HepG2 (cell line): ENCODE data around the gene PDCD2. TPM values are rescaled to one million over a fixed set of nuclear protein-coding genes. Genes with fewer than 3 reads are reported as not detected.
A peak's percentile ranks its signal among the peaks of the same experiment; 100 is the strongest.

Source experiments
- ATF5 ChIP-seq: sonication (generic); formaldehyde crosslinking; IDR thresholded peaks from 2 replicates; pipeline ENCODE4 v1.4.0; 2020; ENCODE audit warnings: mild to moderate bottlenecking, low read depth, missing genetic modification reagents
- CBFB ChIP-seq: sonication (generic); formaldehyde crosslinking; IDR thresholded peaks from 2 replicates; pipeline ENCODE4 v1.4.0; 2020; ENCODE audit warnings: missing genetic modification reagents
- CEBPZ ChIP-seq: IDR thresholded peaks from 2 replicates; pipeline ENCODE4 v1.6.1; 2012; ENCODE audit warnings: low read length, improper control_type of control experiment
- EP300 ChIP-seq, 3 experiments: sonication (generic) in 1 of 3; formaldehyde crosslinking in 1 of 3; IDR thresholded peaks; 2 replicates each; pipeline versions ENCODE4 v1.5.1 to v1.6.1; 2011 to 2020; ENCODE audit warnings: low read depth in 2 of 3, low read length in 2 of 3, borderline replicate concordance in 1 of 3, improper control_type of control experiment in 1 of 3, mild to moderate bottlenecking in 1 of 3, missing genetic modification reagents in 1 of 3, moderate library complexity in 1 of 3
- GMEB2 ChIP-seq: IDR thresholded peaks from 2 replicates; pipeline ENCODE4 v1.6.1; 2016; ENCODE audit warnings: missing biosample characterization, missing genetic modification reagents, low read depth
- GTF2F1 ChIP-seq: fragments of 150-350 bp; IDR thresholded peaks from 2 replicates; pipeline ENCODE4 v1.6.1; 2014; ENCODE audit warnings: low read length
- HOMEZ ChIP-seq: IDR thresholded peaks from 2 replicates; pipeline ENCODE4 v1.6.1; 2016; ENCODE audit warnings: low read depth
- LBX2 ChIP-seq: sonication (generic); formaldehyde crosslinking; IDR thresholded peaks from 2 replicates; pipeline ENCODE4 v1.5.0; 2020; ENCODE audit warnings: missing genetic modification reagents, mild to moderate bottlenecking, borderline replicate concordance
- MAFG ChIP-seq: sonication (generic); formaldehyde crosslinking; IDR thresholded peaks from 2 replicates; pipeline ENCODE4 v1.5.1; 2020; ENCODE audit warnings: mild to moderate bottlenecking, missing genetic modification reagents
- MTF2 ChIP-seq: sonication (generic); formaldehyde crosslinking; IDR thresholded peaks from 2 replicates; pipeline ENCODE4 v1.5.0; 2020; ENCODE audit warnings: missing genetic modification reagents, borderline replicate concordance
- MXD3 ChIP-seq: IDR thresholded peaks from 2 replicates; pipeline ENCODE4 v1.6.1; 2016; ENCODE audit warnings: mild to moderate bottlenecking, missing biosample characterization, missing genetic modification reagents
- RFXANK ChIP-seq: IDR thresholded peaks from 2 replicates; pipeline ENCODE4 v1.6.1; 2016
- SAP130 ChIP-seq: IDR thresholded peaks from 2 replicates; pipeline ENCODE4 v1.6.1; 2016; ENCODE audit warnings: low read depth
- TAF1 ChIP-seq: sonication (generic); formaldehyde crosslinking; IDR thresholded peaks from 2 replicates; pipeline ENCODE4 v1.4.0; 2020; ENCODE audit warnings: missing genetic modification reagents
- ZBTB46 ChIP-seq: sonication (generic); formaldehyde crosslinking; IDR thresholded peaks from 2 replicates; pipeline ENCODE4 v1.4.0; 2020; ENCODE audit warnings: mild to moderate bottlenecking, missing genetic modification reagents, borderline replicate concordance
- ZC3H4 ChIP-seq: sonication (generic); formaldehyde crosslinking; IDR thresholded peaks from 2 replicates; pipeline ENCODE4 v1.4.0; 2020; ENCODE audit warnings: missing genetic modification reagents, borderline replicate concordance
- ZNF24 ChIP-seq: fragments of 450-650 bp; IDR thresholded peaks from 2 replicates; pipeline ENCODE4 v1.6.1; 2017; ENCODE audit warnings: antibody characterized with exemption, mild to moderate bottlenecking
- ZNF775 ChIP-seq: sonication (generic); formaldehyde crosslinking; IDR thresholded peaks from 2 replicates; pipeline ENCODE4 v1.4.0; 2020; ENCODE audit warnings: missing genetic modification reagents, mild to moderate bottlenecking, moderate library complexity, borderline replicate concordance
- polyA plus RNA-seq, 8 experiments: library from polyadenylated mRNA; depleted of rRNA in 3 of 8; stranded (reverse) in 7 of 8; unstranded in 1 of 8; fragments of >200 nt; fragmentation: Illumina TruSeq in 4 of 8; extraction: Trizol in 4 of 8; gene quantifications; 2 replicates each; pipeline versions ENCODE4 v1.2.1 to v1.2.3, GENCODE V29; 2011 to 2016; ENCODE audit warnings: low read depth in 4 of 8, missing spikeins in 1 of 8, mixed read lengths in 1 of 8; ENCODE audit not compliant: insufficient read depth in 1 of 8
- total RNA-seq, 5 experiments: library from RNA; depleted of rRNA; stranded (reverse); fragments of >200 nt; fragmentation: Illumina TruSeq; extraction: Trizol; gene quantifications; 2 replicates each; pipeline ENCODE4 v1.2.3, GENCODE V29; 2016; ENCODE audit warnings: low read depth in 1 of 5

PDCD2 gene
- total and polyA plus RNA-seq, 2 of the 13 experiments (the other 11 are each of a cell fraction or from before 2014, with no cell fraction given) = 83.6 to 133 TPM

- peak; percentile 52; the same call in 1 of the 2 replicates for TF ChIP-seq ZC3H4 (CRISPR knock-in tag)
- 0 out of 2 replicates have a peak, but pooled peaks have one; percentile 27 for TF ChIP-seq ATF5 (CRISPR knock-in tag)
- TF ChIP-seq SAP130 (CRISPR knock-in tag) = peak; percentile 97
- TF ChIP-seq HOMEZ (CRISPR knock-in tag) = no peak
- TF ChIP-seq LBX2 = peak; percentile 42; the same call in 1 of the 2 replicates
- TF ChIP-seq ZNF775 (CRISPR knock-in tag) = no peak
- TF ChIP-seq GTF2F1 = no peak
- no peak for TF ChIP-seq MAFG (CRISPR knock-in tag)
- 0 out of 2 replicates have a peak, but pooled peaks have one; percentile 2 for TF ChIP-seq MTF2 (CRISPR knock-in tag)
- peak in 1 of 2 experiments; percentile 64; a peak in 2 of 4 replicates for TF ChIP-seq EP300 (IDR thresholded peaks at IDR 0.05; ENCODE audit: low read depth in 2 of 2, low read length in 2 of 2)
- TF ChIP-seq EP300 (CRISPR knock-in tag; IDR thresholded peaks at IDR 0.05; ENCODE audit: borderline replicate concordance) = no peak
- 0 out of 2 replicates have a peak, but pooled peaks have one; percentile 5 for TF ChIP-seq ZNF24
- TF ChIP-seq GMEB2 (CRISPR knock-in tag) = no peak
- TF ChIP-seq CBFB (CRISPR knock-in tag) = peak; percentile 65; the same call in 1 of the 2 replicates
- peak; percentile 83 for TF ChIP-seq MXD3 (CRISPR knock-in tag)
- TF ChIP-seq CEBPZ = no peak
- no peak for TF ChIP-seq ZBTB46 (CRISPR knock-in tag)
- no peak for TF ChIP-seq RFXANK (CRISPR knock-in tag)
- peak; percentile 94 for TF ChIP-seq TAF1 (CRISPR knock-in tag)
Observed at GRCh38 chr6:170552765-170553533, 31.5 kb downstream of the PDCD2 start, which contains the start of gene PSMB1 (continued).
